Vagina (tissue), 2 donors: ENCODE measurements around the gene XIRP2. TPM values are rescaled to one million over a fixed set of nuclear protein-coding genes. Genes with fewer than 3 reads are reported as not detected.

ENCODE experiments used
- DNase-seq, 2 donors: peaks; one replicate each; pipeline ENCODE4 v3.0.0-alpha.2; 2017; ENCODE audit errors: extremely low spot score in 2 of 2
- H3K27ac ChIP-seq: fragments of 200-600 bp; sonication (generic); one replicate; pipeline ENCODE4 v1.5.1; 2019
- H3K27me3 ChIP-seq: fragments of 200-600 bp; sonication (generic); one replicate; pipeline ENCODE4 v1.5.1; 2019
- H3K36me3 ChIP-seq, 2 donors: fragments of 200-600 bp; sonication (generic); one replicate each; pipeline ENCODE4 v1.5.1; 2017 to 2019
- H3K4me1 ChIP-seq: fragments of 200-600 bp; sonication (generic); one replicate; pipeline ENCODE4 v1.5.1; 2019
- H3K4me3 ChIP-seq, 2 donors: fragments of 200-600 bp; sonication (generic); 1 replicate in 1 of 2; 2 replicates in 1 of 2; pipeline ENCODE4 v1.5.1; 2016 to 2019
- H3K9me3 ChIP-seq: fragments of 200-600 bp; sonication (generic); one replicate; pipeline ENCODE4 v1.5.1; 2019
- POLR2A ChIP-seq, 2 donors: fragments of 450-650 bp; IDR thresholded peaks; one replicate each; pipeline ENCODE4 v1.6.1; 2017; ENCODE audit warnings: antibody characterized with exemption in 2 of 2, mild to moderate bottlenecking in 2 of 2, moderate library complexity in 2 of 2
- POLR2AphosphoS5 ChIP-seq, 2 donors: sonication (generic); formaldehyde crosslinking; IDR thresholded peaks; one replicate each; pipeline ENCODE4 v1.9.0; 2017; ENCODE audit warnings: antibody characterized with exemption in 2 of 2, mild to moderate bottlenecking in 2 of 2, low read depth in 1 of 2; ENCODE audit not compliant: insufficient read depth in 1 of 2
- intact Hi-C: fragments of 100-400 bp; cut with DNase I; formaldehyde crosslinking; loops from one replicate; pipeline ENCODE4 v1.15.1; 2023
- total RNA-seq: library from RNA; depleted of rRNA; stranded (reverse); fragments of >200 nt; gene quantifications from one replicate; pipeline ENCODE4 v1.2.3, GENCODE V29; 2016
- TF ChIP-seq, protein P1 (sequence below), 3 experiments: fragments of 450-650 bp in 2 of 3; fragments of 200-600 bp in 1 of 3; sonication (generic) in 1 of 3; IDR thresholded peaks; one replicate each; pipeline ENCODE4 v1.5.1; 2017 to 2019; ENCODE audit warnings: antibody characterized with exemption in 3 of 3, mild to moderate bottlenecking in 2 of 3, moderate library complexity in 2 of 3

Gene XIRP2
- total RNA-seq, 1 donor from 2014 or later, result not detected

DNA sequence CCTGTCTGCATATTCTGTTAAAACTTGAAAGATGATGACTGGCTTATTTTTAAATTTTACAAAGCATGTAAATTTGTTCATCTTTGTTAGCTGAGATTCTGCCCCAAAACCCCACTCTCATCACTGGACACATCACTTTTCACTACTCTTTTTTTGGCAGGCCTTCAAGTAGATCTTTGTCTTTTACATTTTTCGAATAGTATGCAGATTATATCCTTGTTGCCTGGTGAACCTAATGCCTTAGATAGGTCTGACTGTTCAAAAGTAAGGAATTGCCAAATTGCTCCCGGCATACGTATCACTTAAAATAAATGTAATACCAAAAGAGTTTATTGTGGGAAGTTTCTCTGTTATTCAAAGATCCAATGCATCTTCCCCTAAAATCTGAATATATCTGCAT, 303.3 kb downstream of the XIRP2 start:
- H3K27ac ChIP-seq, result no peak overlapping the region
- no peak for DNase-seq
- H3K9me3 ChIP-seq, result no peaks in the 10 kb centered on the region
- intact Hi-C loops, result no loop called here
- no peaks in the 10 kb centered on the region for H3K27me3 ChIP-seq
- no peaks in the 10 kb centered on the region for H3K36me3 ChIP-seq
- H3K4me3 ChIP-seq, result no peak overlapping the region
- TF ChIP-seq POLR2A (IDR thresholded peaks at IDR 0.05) (no peak), POLR2AphosphoS5 (IDR thresholded peaks at IDR 0.05; ENCODE audit: insufficient read depth in 1 of 2, low read depth in 1 of 2) (no peak)
- TF ChIP-seq, protein P1, sequence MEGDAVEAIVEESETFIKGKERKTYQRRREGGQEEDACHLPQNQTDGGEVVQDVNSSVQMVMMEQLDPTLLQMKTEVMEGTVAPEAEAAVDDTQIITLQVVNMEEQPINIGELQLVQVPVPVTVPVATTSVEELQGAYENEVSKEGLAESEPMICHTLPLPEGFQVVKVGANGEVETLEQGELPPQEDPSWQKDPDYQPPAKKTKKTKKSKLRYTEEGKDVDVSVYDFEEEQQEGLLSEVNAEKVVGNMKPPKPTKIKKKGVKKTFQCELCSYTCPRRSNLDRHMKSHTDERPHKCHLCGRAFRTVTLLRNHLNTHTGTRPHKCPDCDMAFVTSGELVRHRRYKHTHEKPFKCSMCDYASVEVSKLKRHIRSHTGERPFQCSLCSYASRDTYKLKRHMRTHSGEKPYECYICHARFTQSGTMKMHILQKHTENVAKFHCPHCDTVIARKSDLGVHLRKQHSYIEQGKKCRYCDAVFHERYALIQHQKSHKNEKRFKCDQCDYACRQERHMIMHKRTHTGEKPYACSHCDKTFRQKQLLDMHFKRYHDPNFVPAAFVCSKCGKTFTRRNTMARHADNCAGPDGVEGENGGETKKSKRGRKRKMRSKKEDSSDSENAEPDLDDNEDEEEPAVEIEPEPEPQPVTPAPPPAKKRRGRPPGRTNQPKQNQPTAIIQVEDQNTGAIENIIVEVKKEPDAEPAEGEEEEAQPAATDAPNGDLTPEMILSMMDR (IDR thresholded peaks at IDR 0.05), result no peak
- peaks cover 1% of the 10 kb centered on the region for H3K4me1 ChIP-seq

GRCh38 chr2:167192833-167193232, 304.6 kb downstream of the XIRP2 start:
- no peak overlapping the region for H3K4me3 ChIP-seq
- peaks cover 6% of the 10 kb centered on the region for H3K4me1 ChIP-seq
- no peaks in the 10 kb centered on the region for H3K27me3 ChIP-seq
- H3K36me3 ChIP-seq, result no peaks in the 10 kb centered on the region
- no peak for TF ChIP-seq POLR2AphosphoS5 (IDR thresholded peaks at IDR 0.05; ENCODE audit: insufficient read depth in 1 of 2, low read depth in 1 of 2)
- no peak for TF ChIP-seq POLR2A (IDR thresholded peaks at IDR 0.05)
- TF ChIP-seq, protein P1 (IDR thresholded peaks at IDR 0.05), result no peak
- H3K27ac ChIP-seq, result no peak overlapping the region
- DNase-seq, result no peak
- H3K9me3 ChIP-seq, result no peaks in the 10 kb centered on the region
- intact Hi-C loops, result no loop called here

- Histone ChIP-seq H3K9me3 (no peaks in the 10 kb centered on the region), H3K4me3 (no peak overlapping the region), H3K36me3 (no peaks in the 10 kb centered on the region), H3K27ac (no peak overlapping the region), H3K4me1 (peaks cover 6% of the 10 kb centered on the region), H3K27me3 (no peaks in the 10 kb centered on the region)
- no peak for DNase-seq
- TF ChIP-seq, protein P1 (IDR thresholded peaks at IDR 0.05), result no peak
- TF ChIP-seq POLR2A (IDR thresholded peaks at IDR 0.05), result no peak
- TF ChIP-seq POLR2AphosphoS5 (IDR thresholded peaks at IDR 0.05; ENCODE audit: insufficient read depth in 1 of 2, low read depth in 1 of 2), result no peak
- intact Hi-C loops, result no loop called here
These were observed 308.4 kb downstream of the XIRP2 start for GRCh38 chr2:167196461-167197252.

DNA sequence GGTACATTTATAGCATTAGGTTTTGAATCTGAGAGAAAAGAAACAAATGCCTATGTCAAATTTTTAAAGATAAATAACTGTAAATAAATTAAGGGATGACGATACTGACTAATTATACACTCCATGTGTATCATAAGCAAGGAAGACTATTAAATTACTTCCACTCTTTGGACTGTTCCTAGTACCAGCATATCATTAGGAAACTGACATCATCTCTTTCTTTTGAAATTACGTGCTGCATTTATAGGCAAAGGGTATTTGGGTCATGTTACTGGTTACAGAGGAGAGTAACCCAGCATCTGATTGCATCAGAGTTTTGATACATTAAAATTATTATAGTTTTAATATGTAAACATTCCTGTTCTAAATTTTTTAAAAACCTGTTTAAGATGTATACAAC, 309.7 kb downstream of the XIRP2 start:
- intact Hi-C loops, result no loop called here
- no peaks in the 10 kb centered on the region for H3K36me3 ChIP-seq
- peaks cover 6% of the 10 kb centered on the region for H3K4me1 ChIP-seq
- no peaks in the 10 kb centered on the region for H3K27me3 ChIP-seq
- TF ChIP-seq, protein P1 (IDR thresholded peaks at IDR 0.05), result no peak
- TF ChIP-seq POLR2A (IDR thresholded peaks at IDR 0.05), result no peak
- TF ChIP-seq POLR2AphosphoS5 (IDR thresholded peaks at IDR 0.05; ENCODE audit: insufficient read depth in 1 of 2, low read depth in 1 of 2), result no peak
- no peak overlapping the region for H3K4me3 ChIP-seq
- no peak for DNase-seq
- no peaks in the 10 kb centered on the region for H3K9me3 ChIP-seq
- no peak overlapping the region for H3K27ac ChIP-seq

DNA sequence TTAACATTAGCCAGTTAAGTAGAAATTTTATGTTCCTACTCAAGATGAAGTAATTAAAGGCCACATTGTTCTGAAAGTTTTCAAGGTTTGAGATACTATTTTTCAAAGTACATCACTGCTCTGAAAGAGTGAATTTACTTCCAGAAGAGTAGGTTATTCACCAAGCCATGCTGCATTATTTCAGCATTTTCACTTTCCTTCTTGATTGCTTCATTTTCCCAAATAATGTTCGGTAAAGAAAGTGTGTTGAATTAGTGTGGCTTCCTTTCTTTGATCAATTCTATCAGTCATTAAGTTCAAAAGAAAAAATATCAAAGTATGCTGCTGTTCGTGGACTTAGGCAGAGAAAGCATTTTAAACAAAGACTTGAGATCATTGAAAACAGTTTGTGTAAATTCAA, 310.3 kb downstream of the XIRP2 start:
- TF ChIP-seq POLR2AphosphoS5 (IDR thresholded peaks at IDR 0.05; ENCODE audit: insufficient read depth in 1 of 2, low read depth in 1 of 2) (no peak), POLR2A (IDR thresholded peaks at IDR 0.05) (no peak)
- TF ChIP-seq, protein P1 (IDR thresholded peaks at IDR 0.05), result no peak
- H3K36me3 ChIP-seq, result no peaks in the 10 kb centered on the region
- H3K27ac ChIP-seq, result no peak overlapping the region
- intact Hi-C loops, result no loop called here
- H3K4me1 ChIP-seq, result peaks cover 6% of the 10 kb centered on the region
- no peaks in the 10 kb centered on the region for H3K9me3 ChIP-seq
- no peak overlapping the region for H3K4me3 ChIP-seq
- no peak for DNase-seq
- no peaks in the 10 kb centered on the region for H3K27me3 ChIP-seq
